Activated T-cell treated with anti-CD3 and anti-CD28 coated beads, Interleukin-2, amount 50 U/mL, for 4 hours (primary cell): ENCODE data around the gene UBASH3B. TPM values are rescaled to one million over a fixed set of nuclear protein-coding genes. Genes with fewer than 3 reads are reported as not detected.
"Not testable (repeated sequence)": the region's sequence is repeated elsewhere in the genome, so short reads cannot be mapped to it uniquely, and the experiment has no call there.

Source experiments
- ATAC-seq, 2 donors: fragments of 200-7000 bp; cut with Tn5 transposase; one replicate each; pipeline ENCODE4 v1.10.0; 2021
- DNase-seq: peaks from one replicate; pipeline ENCODE4 v3.0.0-alpha.2; 2020
- H3K27me3 Mint-ChIP-seq: one replicate; pipeline ENCODE4 v1.8.0; 2021; ENCODE audit warnings: low read depth, mixed read lengths
- H3K36me3 Mint-ChIP-seq: one replicate; pipeline ENCODE4 v1.8.0; 2022; ENCODE audit warnings: mixed read lengths; ENCODE audit not compliant: insufficient read depth
- H3K4me1 Mint-ChIP-seq: one replicate; pipeline ENCODE4 v1.8.0; 2021; ENCODE audit warnings: low read depth, mixed read lengths
- H3K4me3 Mint-ChIP-seq: one replicate; pipeline ENCODE4 v1.8.0; 2021; ENCODE audit warnings: mild to moderate bottlenecking, moderate library complexity, mixed read lengths
- H3K9me3 Mint-ChIP-seq: one replicate; pipeline ENCODE4 v1.8.0; 2021; ENCODE audit warnings: mixed read lengths
- total RNA-seq, 3 donors: library from RNA; stranded (reverse); gene quantifications; one replicate each; pipeline ENCODE4 v1.2.1, GENCODE V29; 2021

Gene UBASH3B
- total RNA-seq, 3 donors from 2014 or later, result 37.6 to 53.3 (median 39.9) TPM

GRCh38 chr11:122717264-122717867 lies 61.8 kb downstream of the UBASH3B start:
- Mint-ChIP-seq H3K4me1 (peaks cover 63% of the 10 kb centered on the region), H3K27me3 (no peaks in the 10 kb centered on the region), H3K36me3 (peaks cover 1% of the 10 kb centered on the region), H3K4me3 (no peak overlapping the region), H3K9me3 (no peaks in the 10 kb centered on the region)
- DNase-seq, result no peak
- peak; percentile 49 to 62 for ATAC-seq

- no peaks in the 10 kb centered on the region for H3K27me3 Mint-ChIP-seq
- H3K4me3 Mint-ChIP-seq, result no peak overlapping the region
- H3K4me1 Mint-ChIP-seq, result peaks cover 74% of the 10 kb centered on the region
- DNase-seq (no peak), ATAC-seq (no peak)
- H3K36me3 Mint-ChIP-seq, result peaks cover 1% of the 10 kb centered on the region
- no peaks in the 10 kb centered on the region for H3K9me3 Mint-ChIP-seq
These were observed 64.8 kb downstream of the UBASH3B start for GRCh38 chr11:122720107-122720881.

- Mint-ChIP-seq H3K4me1 (peaks cover 72% of the 10 kb centered on the region), H3K4me3 (no peak overlapping the region), H3K9me3 (no peaks in the 10 kb centered on the region), H3K36me3 (no peaks in the 10 kb centered on the region), H3K27me3 (no peaks in the 10 kb centered on the region)
- DNase-seq (no peak), ATAC-seq (no peak)
These were observed 65.9 kb downstream of the UBASH3B start for GRCh38 chr11:122721201-122721963.

GRCh38 chr11:122721964-122722266 lies 66.4 kb downstream of the UBASH3B start:
- Mint-ChIP-seq H3K4me3 (no peak overlapping the region), H3K9me3 (no peaks in the 10 kb centered on the region), H3K36me3 (no peaks in the 10 kb centered on the region), H3K4me1 (peaks cover 72% of the 10 kb centered on the region), H3K27me3 (no peaks in the 10 kb centered on the region)
- ATAC-seq (peak; percentile 58 to 78), DNase-seq (no peak)

GRCh38 chr11:122723106-122723505 lies 67.6 kb downstream of the UBASH3B start:
- Mint-ChIP-seq H3K9me3 (no peaks in the 10 kb centered on the region), H3K36me3 (no peaks in the 10 kb centered on the region), H3K4me1 (peaks cover 72% of the 10 kb centered on the region), H3K4me3 (no peak overlapping the region), H3K27me3 (no peaks in the 10 kb centered on the region)
- ATAC-seq (no peak), DNase-seq (no peak)

- Mint-ChIP-seq H3K9me3 (no peaks in the 10 kb centered on the region), H3K27me3 (no peaks in the 10 kb centered on the region), H3K4me3 (no peak overlapping the region), H3K4me1 (peaks cover 74% of the 10 kb centered on the region), H3K36me3 (no peaks in the 10 kb centered on the region)
- DNase-seq, result no peak
- peak; percentile 23 to 33 for ATAC-seq
These were observed 68.1 kb downstream of the UBASH3B start for GRCh38 chr11:122723576-122723975.

- Mint-ChIP-seq H3K4me1 (peaks cover 81% of the 10 kb centered on the region), H3K36me3 (peaks cover 2% of the 10 kb centered on the region), H3K4me3 (no peak overlapping the region), H3K9me3 (no peaks in the 10 kb centered on the region), H3K27me3 (no peaks in the 10 kb centered on the region)
- DNase-seq (no peak), ATAC-seq (no peak)
These were observed 69.0 kb downstream of the UBASH3B start for GRCh38 chr11:122724520-122724919.

GRCh38 chr11:122726028-122726427 lies 70.5 kb downstream of the UBASH3B start:
- peaks cover 67% of the 10 kb centered on the region for H3K4me1 Mint-ChIP-seq
- no peak overlapping the region for H3K4me3 Mint-ChIP-seq
- DNase-seq (no peak), ATAC-seq (no peak)
- H3K9me3 Mint-ChIP-seq, result no peaks in the 10 kb centered on the region
- no peaks in the 10 kb centered on the region for H3K27me3 Mint-ChIP-seq
- H3K36me3 Mint-ChIP-seq, result peaks cover 4% of the 10 kb centered on the region

GRCh38 chr11:122727101-122727929 lies 71.8 kb downstream of the UBASH3B start:
- Mint-ChIP-seq H3K36me3 (peaks cover 4% of the 10 kb centered on the region), H3K27me3 (no peaks in the 10 kb centered on the region), H3K4me1 (peaks cover 67% of the 10 kb centered on the region), H3K9me3 (no peaks in the 10 kb centered on the region), H3K4me3 (peak overlapping the region; percentile 75)
- peak; percentile 31 for DNase-seq
- peak; percentile 79 to 86 for ATAC-seq

GRCh38 chr11:122728561-122728960 lies 73.0 kb downstream of the UBASH3B start:
- H3K27me3 Mint-ChIP-seq, result no peaks in the 10 kb centered on the region
- no peak overlapping the region for H3K4me3 Mint-ChIP-seq
- ATAC-seq (no peak), DNase-seq (no peak)
- peaks cover 4% of the 10 kb centered on the region for H3K36me3 Mint-ChIP-seq
- H3K9me3 Mint-ChIP-seq, result no peaks in the 10 kb centered on the region
- H3K4me1 Mint-ChIP-seq, result peaks cover 60% of the 10 kb centered on the region

- ATAC-seq, result no peak
- DNase-seq, result no peak
- no peaks in the 10 kb centered on the region for H3K9me3 Mint-ChIP-seq
- peaks cover 54% of the 10 kb centered on the region for H3K4me1 Mint-ChIP-seq
- H3K27me3 Mint-ChIP-seq, result no peaks in the 10 kb centered on the region
- H3K4me3 Mint-ChIP-seq, result no peak overlapping the region
- H3K36me3 Mint-ChIP-seq, result peaks cover 4% of the 10 kb centered on the region
These were observed 73.6 kb downstream of the UBASH3B start for GRCh38 chr11:122729139-122729538.

GRCh38 chr11:122730694-122731093 lies 75.2 kb downstream of the UBASH3B start:
- peaks cover 47% of the 10 kb centered on the region for H3K4me1 Mint-ChIP-seq
- H3K27me3 Mint-ChIP-seq, DNase-seq, ATAC-seq, H3K36me3 Mint-ChIP-seq, H3K9me3 Mint-ChIP-seq, H3K4me3 Mint-ChIP-seq: not testable (repeated sequence)

- H3K27me3 Mint-ChIP-seq, result no peaks in the 10 kb centered on the region
- peaks cover 4% of the 10 kb centered on the region for H3K36me3 Mint-ChIP-seq
- H3K9me3 Mint-ChIP-seq, result no peaks in the 10 kb centered on the region
- peaks cover 41% of the 10 kb centered on the region for H3K4me1 Mint-ChIP-seq
- no peak overlapping the region for H3K4me3 Mint-ChIP-seq
- ATAC-seq (no peak), DNase-seq (no peak)
These were observed 76.0 kb downstream of the UBASH3B start for GRCh38 chr11:122731500-122731913.
